Activated T-helper 1 cell treated with anti-CD3 and anti-CD28 coated beads, Interleukin-12 subunit alpha, Interleukin-12 subunit beta, Interleukin-2, Interleukin-4 antibody, amounts not matched to agents 30 ng/mL and 10 ng/mL and 1 ng/mL, durations not matched to agents 14 hours and 24 hours and 36 hours (primary cell): ENCODE results near the gene ZNF112. TPM values are rescaled to one million over a fixed set of nuclear protein-coding genes. Genes with fewer than 3 reads are reported as not detected.

Experiments
- DNase-seq: peaks from one replicate; pipeline ENCODE4 v3.0.0; 2021; ENCODE audit warnings: low spot score
- H3K27ac Mint-ChIP-seq: one replicate; pipeline ENCODE4 v1.8.0; 2021; ENCODE audit warnings: mild to moderate bottlenecking, mixed read lengths
- H3K27me3 Mint-ChIP-seq: one replicate; pipeline ENCODE4 v1.8.0; 2022; ENCODE audit warnings: mild to moderate bottlenecking, moderate library complexity, mixed read lengths; ENCODE audit not compliant: insufficient read depth
- H3K36me3 Mint-ChIP-seq: one replicate; pipeline ENCODE4 v1.8.0; 2021; ENCODE audit warnings: low read depth, mixed read lengths
- H3K4me1 Mint-ChIP-seq: one replicate; pipeline ENCODE4 v1.8.0; 2021; ENCODE audit warnings: low read depth, mixed read lengths
- H3K4me3 Mint-ChIP-seq: one replicate; pipeline ENCODE4 v1.8.0; 2021; ENCODE audit warnings: mild to moderate bottlenecking, moderate library complexity, mixed read lengths
- H3K9me3 Mint-ChIP-seq: one replicate; pipeline ENCODE4 v1.8.0; 2021; ENCODE audit warnings: mixed read lengths
- intact Hi-C: fragments of 100-400 bp; cut with micrococcal nuclease; formaldehyde crosslinking; loops from one replicate; pipeline ENCODE4 v1.15.1; 2024
- total RNA-seq: library from RNA; stranded (reverse); gene quantifications from 2 replicates; pipeline ENCODE4 v1.2.3, GENCODE V29; 2022

The ZNF112 gene
- total RNA-seq, 1 donor from 2014 or later = not detected

- H3K27ac Mint-ChIP-seq = no peak overlapping the region
- intact Hi-C loops = no loop called here
- DNase-seq = no peak
- peaks cover 42% of the 10 kb centered on the region for H3K9me3 Mint-ChIP-seq
- H3K4me1 Mint-ChIP-seq = no peaks in the 10 kb centered on the region
- H3K36me3 Mint-ChIP-seq = no peaks in the 10 kb centered on the region
- no peaks in the 10 kb centered on the region for H3K27me3 Mint-ChIP-seq
- H3K4me3 Mint-ChIP-seq = no peak overlapping the region
Observed at GRCh38 chr19:44315883-44316282, 40.6 kb downstream of the ZNF112 start.

- Mint-ChIP-seq H3K27ac (no peak overlapping the region), H3K27me3 (no peaks in the 10 kb centered on the region), H3K4me3 (no peak overlapping the region), H3K4me1 (no peaks in the 10 kb centered on the region), H3K36me3 (no peaks in the 10 kb centered on the region), H3K9me3 (peaks cover 50% of the 10 kb centered on the region)
- DNase-seq = no peak
- intact Hi-C loops = no loop called here
Observed at GRCh38 chr19:44313231-44313630, 43.2 kb downstream of the ZNF112 start.

- Mint-ChIP-seq H3K9me3 (peaks cover 41% of the 10 kb centered on the region), H3K4me1 (peaks cover 20% of the 10 kb centered on the region), H3K27ac (no peak overlapping the region), H3K36me3 (peaks cover 4% of the 10 kb centered on the region), H3K4me3 (no peak overlapping the region), H3K27me3 (no peaks in the 10 kb centered on the region)
- no peak for DNase-seq
- intact Hi-C loops = no loop called here
Observed at GRCh38 chr19:44308011-44308410, 48.5 kb downstream of the ZNF112 start.

GRCh38 chr19:44306283-44306682 is 50.2 kb downstream of the ZNF112 start:
- Mint-ChIP-seq H3K36me3 (peaks cover 10% of the 10 kb centered on the region), H3K9me3 (peaks cover 41% of the 10 kb centered on the region), H3K27ac (no peak overlapping the region), H3K4me3 (no peak overlapping the region), H3K4me1 (peaks cover 20% of the 10 kb centered on the region), H3K27me3 (no peaks in the 10 kb centered on the region)
- intact Hi-C loops = no loop called here
- DNase-seq = no peak

GRCh38 chr19:44305457-44305856 is 51.0 kb downstream of the ZNF112 start:
- Mint-ChIP-seq H3K27me3 (no peaks in the 10 kb centered on the region), H3K36me3 (peaks cover 13% of the 10 kb centered on the region), H3K27ac (no peak overlapping the region), H3K9me3 (peaks cover 37% of the 10 kb centered on the region), H3K4me1 (peaks cover 20% of the 10 kb centered on the region), H3K4me3 (peak overlapping the region; percentile 70)
- no peak for DNase-seq
- intact Hi-C loops = loop anchor here (1.0 to 2.0 kb wide), 5 partner anchors 93 to 303 kb away; partner anchors contain the start of genes ZNF224, ZNF225, ZNF227 and ZNF230

- Mint-ChIP-seq H3K27ac (peak within 1 kb of the TSS; percentile 34), H3K27me3 (no peaks in the 10 kb centered on the region)
Observed at GRCh38 chr19:44304659-44305193, 51.8 kb downstream of the ZNF112 start, which contains the start of gene ZNF235. ZNF235 (minus strand) TSS chr19:44305025; CDS start chr19:44303404, 1,621 bp downstream.

GRCh38 chr19:44303976-44304568 is 52.4 kb downstream of the ZNF112 start:
- DNase-seq = no peak
- Mint-ChIP-seq H3K9me3 (peaks cover 28% of the 10 kb centered on the region), H3K4me3 (peak overlapping the region; percentile 90), H3K36me3 (peaks cover 24% of the 10 kb centered on the region), H3K4me1 (peaks cover 20% of the 10 kb centered on the region), H3K27ac (peak overlapping the region; percentile 34), H3K27me3 (no peaks in the 10 kb centered on the region)
- intact Hi-C loops = loop anchor here (1.0 to 2.0 kb wide), 3 partner anchors 91 to 196 kb away; partner anchors contain the start of genes ZNF180, ZNF226 and ZNF227

More at GRCh38 chr19:44304659-44305193, 51.8 kb downstream of the ZNF112 start, which contains the start of gene ZNF235:
- intact Hi-C loops = loop anchor here (1.0 to 2.0 kb wide), 7 partner anchors 92 to 302 kb away; partner anchors contain the start of genes ZNF180, ZNF224, ZNF225 and ZNF226
- peaks cover 20% of the 10 kb centered on the region for H3K4me1 Mint-ChIP-seq
- peak within 1 kb of the TSS; percentile 90 for H3K4me3 Mint-ChIP-seq
- peak; percentile 60 for DNase-seq
- H3K9me3 Mint-ChIP-seq = peaks cover 33% of the 10 kb centered on the region
- H3K36me3 Mint-ChIP-seq = peaks cover 18% of the 10 kb centered on the region

- Mint-ChIP-seq H3K27ac (no peak overlapping the region), H3K4me3 (peak overlapping the region; percentile 42), H3K4me1 (peaks cover 20% of the 10 kb centered on the region), H3K27me3 (no peaks in the 10 kb centered on the region), H3K9me3 (peaks cover 23% of the 10 kb centered on the region), H3K36me3 (peaks cover 32% of the 10 kb centered on the region)
- DNase-seq = no peak
- intact Hi-C loops = no loop called here
Observed at GRCh38 chr19:44303320-44303719, 53.2 kb downstream of the ZNF112 start.

GRCh38 chr19:44284968-44285367 is 71.5 kb downstream of the ZNF112 start:
- Mint-ChIP-seq H3K27ac (no peak overlapping the region), H3K9me3 (peaks cover 79% of the 10 kb centered on the region), H3K27me3 (no peaks in the 10 kb centered on the region), H3K4me1 (no peaks in the 10 kb centered on the region), H3K36me3 (peaks cover 26% of the 10 kb centered on the region), H3K4me3 (no peak overlapping the region)
- DNase-seq = no peak
- intact Hi-C loops = no loop called here

GRCh38 chr19:44282846-44283245 is 73.6 kb downstream of the ZNF112 start:
- H3K27ac Mint-ChIP-seq = no peak overlapping the region
- H3K4me3 Mint-ChIP-seq = no peak overlapping the region
- H3K9me3 Mint-ChIP-seq = peaks cover 77% of the 10 kb centered on the region
- H3K4me1 Mint-ChIP-seq = no peaks in the 10 kb centered on the region
- no peak for DNase-seq
- H3K36me3 Mint-ChIP-seq = peaks cover 6% of the 10 kb centered on the region
- intact Hi-C loops = no loop called here
- no peaks in the 10 kb centered on the region for H3K27me3 Mint-ChIP-seq

GRCh38 chr19:44280916-44281315 is 75.6 kb downstream of the ZNF112 start:
- Mint-ChIP-seq H3K4me3 (no peak overlapping the region), H3K27ac (no peak overlapping the region), H3K9me3 (peaks cover 74% of the 10 kb centered on the region), H3K27me3 (no peaks in the 10 kb centered on the region), H3K4me1 (no peaks in the 10 kb centered on the region), H3K36me3 (no peaks in the 10 kb centered on the region)
- intact Hi-C loops = no loop called here
- no peak for DNase-seq

GRCh38 chr19:44278181-44278690 is 78.2 kb downstream of the ZNF112 start:
- no peaks in the 10 kb centered on the region for H3K36me3 Mint-ChIP-seq
- no peaks in the 10 kb centered on the region for H3K27me3 Mint-ChIP-seq
- H3K27ac Mint-ChIP-seq = no peak overlapping the region
- peaks cover 71% of the 10 kb centered on the region for H3K9me3 Mint-ChIP-seq
- no peaks in the 10 kb centered on the region for H3K4me1 Mint-ChIP-seq
- DNase-seq = no peak
- intact Hi-C loops = no loop called here
- H3K4me3 Mint-ChIP-seq = no peak overlapping the region

GRCh38 chr19:44277331-44277730 is 79.1 kb downstream of the ZNF112 start:
- H3K27me3 Mint-ChIP-seq = no peaks in the 10 kb centered on the region
- peaks cover 73% of the 10 kb centered on the region for H3K9me3 Mint-ChIP-seq
- H3K4me3 Mint-ChIP-seq = no peak overlapping the region
- intact Hi-C loops = no loop called here
- H3K27ac Mint-ChIP-seq = no peak overlapping the region
- H3K4me1 Mint-ChIP-seq = no peaks in the 10 kb centered on the region
- no peaks in the 10 kb centered on the region for H3K36me3 Mint-ChIP-seq
- no peak for DNase-seq
